ENCODE measurements around the gene STAG1. TPM values are rescaled to one million over a fixed set of nuclear protein-coding genes. Genes with fewer than 3 reads are reported as not detected.

Gene STAG1
- total and polyA plus RNA-seq, 8 donors, result 29.6 to 52.7 (median 44.1) TPM

DNA sequence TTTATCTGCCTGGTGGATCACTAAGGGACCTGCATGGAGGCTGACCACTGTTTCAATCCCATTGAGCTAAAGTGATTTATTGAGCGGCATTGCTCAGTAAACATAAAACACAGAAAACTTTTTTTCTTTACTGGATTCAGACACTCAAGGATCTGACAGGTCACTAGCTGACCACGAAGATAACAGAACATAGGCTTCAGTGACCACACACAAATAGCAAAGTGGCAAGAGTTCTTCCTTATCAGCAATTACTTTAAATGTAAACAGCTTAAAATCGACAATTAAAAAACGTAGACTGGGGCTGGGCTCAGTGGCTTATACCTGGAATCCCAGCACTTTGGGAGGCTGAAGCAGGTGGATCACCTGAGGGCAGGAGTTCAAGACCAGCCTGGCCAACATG lies 48.7 kb downstream of the STAG1 start:
- no peaks in the 10 kb centered on the region for H3K9me3 ChIP-seq
- ATAC-seq, result peak; percentile 74
- no peak overlapping the region for H3K27ac ChIP-seq
- no peaks in the 10 kb centered on the region for H3K36me3 ChIP-seq
- intact Hi-C loops (cut with DNase I), result no loop called here
- peaks cover 2 to 15% of the 10 kb centered on the region in 2 donors for H3K4me1 ChIP-seq
- no peaks in the 10 kb centered on the region for H3K27me3 ChIP-seq
- DNase-seq, result no peak
- no peak overlapping the region for H3K4me3 ChIP-seq
- TF ChIP-seq, protein P1, sequence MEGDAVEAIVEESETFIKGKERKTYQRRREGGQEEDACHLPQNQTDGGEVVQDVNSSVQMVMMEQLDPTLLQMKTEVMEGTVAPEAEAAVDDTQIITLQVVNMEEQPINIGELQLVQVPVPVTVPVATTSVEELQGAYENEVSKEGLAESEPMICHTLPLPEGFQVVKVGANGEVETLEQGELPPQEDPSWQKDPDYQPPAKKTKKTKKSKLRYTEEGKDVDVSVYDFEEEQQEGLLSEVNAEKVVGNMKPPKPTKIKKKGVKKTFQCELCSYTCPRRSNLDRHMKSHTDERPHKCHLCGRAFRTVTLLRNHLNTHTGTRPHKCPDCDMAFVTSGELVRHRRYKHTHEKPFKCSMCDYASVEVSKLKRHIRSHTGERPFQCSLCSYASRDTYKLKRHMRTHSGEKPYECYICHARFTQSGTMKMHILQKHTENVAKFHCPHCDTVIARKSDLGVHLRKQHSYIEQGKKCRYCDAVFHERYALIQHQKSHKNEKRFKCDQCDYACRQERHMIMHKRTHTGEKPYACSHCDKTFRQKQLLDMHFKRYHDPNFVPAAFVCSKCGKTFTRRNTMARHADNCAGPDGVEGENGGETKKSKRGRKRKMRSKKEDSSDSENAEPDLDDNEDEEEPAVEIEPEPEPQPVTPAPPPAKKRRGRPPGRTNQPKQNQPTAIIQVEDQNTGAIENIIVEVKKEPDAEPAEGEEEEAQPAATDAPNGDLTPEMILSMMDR (IDR thresholded peaks at IDR 0.05), result no peak

DNA sequence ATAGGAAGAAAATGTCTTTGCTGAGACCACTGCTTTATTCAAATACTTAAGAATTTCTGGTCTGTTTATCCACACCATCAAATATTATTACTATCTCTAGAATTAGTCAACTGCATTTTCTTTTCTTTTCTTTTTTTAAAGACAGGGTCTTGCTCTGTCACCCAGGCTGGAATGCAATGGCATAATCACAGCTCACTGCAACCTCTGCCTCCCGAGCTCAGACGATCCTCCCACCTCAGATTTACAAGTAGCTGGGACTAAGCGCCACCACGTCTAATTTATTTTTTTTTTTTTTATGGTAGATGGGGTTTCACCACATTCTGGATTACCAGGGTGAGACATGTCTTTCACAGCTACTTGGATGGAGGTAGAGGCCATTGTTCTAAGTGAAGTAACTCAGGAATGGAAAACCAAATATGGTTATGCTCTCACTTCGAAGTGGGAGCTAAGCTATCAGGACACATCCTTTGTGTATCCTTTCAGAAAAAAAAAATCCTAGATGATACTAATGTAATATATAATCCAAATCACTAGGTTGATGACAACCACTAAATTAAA lies 52.8 kb downstream of the STAG1 start:
- no peak overlapping the region for H3K27ac ChIP-seq
- no peak overlapping the region for H3K4me3 ChIP-seq
- no peaks in the 10 kb centered on the region for H3K36me3 ChIP-seq
- intact Hi-C loops (cut with DNase I), result no loop called here
- H3K9me3 ChIP-seq, result peaks cover 0 to 4% of the 10 kb centered on the region in 2 donors
- TF ChIP-seq, protein P1 (IDR thresholded peaks at IDR 0.05), result no peak
- DNase-seq (no peak), ATAC-seq (no peak)
- no peaks in the 10 kb centered on the region for H3K27me3 ChIP-seq
- H3K4me1 ChIP-seq, result peaks cover 0 to 12% of the 10 kb centered on the region in 2 donors

- ATAC-seq, result no peak
- intact Hi-C loops (cut with DNase I), result no loop called here
These were observed 53.8 kb downstream of the STAG1 start for GRCh38 chr3:136698361-136698760.

DNA sequence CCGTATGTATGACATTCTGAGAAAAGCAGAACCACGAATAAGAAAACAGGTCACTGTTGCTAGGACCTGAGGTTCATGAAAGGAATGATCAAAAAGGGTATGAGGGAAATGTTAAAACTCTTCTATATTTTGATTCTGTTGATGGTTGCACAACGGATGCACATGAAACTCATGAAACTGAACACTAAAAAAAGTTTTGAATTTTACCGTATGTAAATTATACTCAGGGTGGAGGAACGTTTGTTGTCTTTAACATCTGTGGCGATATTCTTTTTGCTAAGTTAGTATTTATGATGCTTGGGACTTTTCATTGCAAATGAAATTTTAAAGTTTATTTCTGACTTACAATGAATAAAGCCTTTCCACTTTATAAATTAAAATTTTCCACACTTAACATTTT lies 55.4 kb downstream of the STAG1 start:
- H3K27me3 ChIP-seq, result no peaks in the 10 kb centered on the region
- H3K9me3 ChIP-seq, result peaks cover 0 to 4% of the 10 kb centered on the region in 2 donors
- H3K36me3 ChIP-seq, result no peaks in the 10 kb centered on the region
- TF ChIP-seq, protein P1 (IDR thresholded peaks at IDR 0.05), result no peak
- intact Hi-C loops (cut with DNase I), result no loop called here
- no peak overlapping the region for H3K4me3 ChIP-seq
- no peak overlapping the region for H3K27ac ChIP-seq
- peaks cover 0 to 23% of the 10 kb centered on the region in 2 donors for H3K4me1 ChIP-seq
- ATAC-seq, result no peak
- DNase-seq, result no peak

More at GRCh38 chr3:136698361-136698760, 53.8 kb downstream of the STAG1 start:
- DNase-seq, result no peak
- Histone ChIP-seq H3K27ac (no peak overlapping the region), H3K4me1 (peaks cover 0 to 12% of the 10 kb centered on the region in 2 donors), H3K27me3 (no peaks in the 10 kb centered on the region), H3K4me3 (no peak overlapping the region), H3K36me3 (no peaks in the 10 kb centered on the region), H3K9me3 (peaks cover 0 to 4% of the 10 kb centered on the region in 2 donors)
- TF ChIP-seq, protein P1 (IDR thresholded peaks at IDR 0.05), result no peak

DNA sequence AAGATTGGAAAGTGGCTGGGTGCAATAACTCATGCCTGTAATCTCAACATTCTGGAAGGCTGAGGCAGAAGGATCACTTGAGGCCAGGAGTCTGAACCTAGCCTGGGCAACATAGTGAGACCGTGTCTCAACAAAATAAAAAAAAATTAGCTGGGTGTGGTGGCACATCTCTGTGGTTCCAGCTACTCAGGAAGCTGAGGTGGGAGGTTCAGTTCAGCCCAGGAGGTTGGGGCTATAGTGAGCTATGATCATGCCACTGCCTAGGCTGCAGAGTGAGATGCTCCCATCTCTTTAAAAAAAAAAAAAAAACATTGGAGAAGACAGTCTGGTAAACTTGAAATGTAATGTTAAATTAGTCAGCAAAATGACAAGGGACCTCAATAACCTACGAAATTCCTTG lies 57.9 kb downstream of the STAG1 start:
- no peaks in the 10 kb centered on the region for H3K27me3 ChIP-seq
- H3K9me3 ChIP-seq, result peaks cover 0 to 4% of the 10 kb centered on the region in 2 donors
- H3K4me3 ChIP-seq, result no peak overlapping the region
- peaks cover 0 to 36% of the 10 kb centered on the region in 2 donors for H3K4me1 ChIP-seq
- no peak for ATAC-seq
- no peaks in the 10 kb centered on the region for H3K36me3 ChIP-seq
- no peak for DNase-seq
- TF ChIP-seq, protein P1 (IDR thresholded peaks at IDR 0.05), result no peak
- H3K27ac ChIP-seq, result no peak overlapping the region
- intact Hi-C loops (cut with DNase I), result no loop called here
